Neutrophil (primary cell): ENCODE measurements around the gene TDRD7.

Source experiments
- H3K27ac ChIP-seq: fragments of 200-600 bp; sonication (generic); 2 replicates; pipeline ENCODE4 v1.5.1; 2016; ENCODE audit warnings: mild to moderate bottlenecking, moderate library complexity
- H3K27me3 ChIP-seq: fragments of 200-600 bp; sonication (generic); 2 replicates; pipeline ENCODE4 v1.6.0; 2016; ENCODE audit warnings: mild to moderate bottlenecking
- H3K36me3 ChIP-seq: fragments of 200-600 bp; sonication (generic); 2 replicates; pipeline ENCODE4 v1.5.1; 2017
- H3K4me1 ChIP-seq, 2 experiments: fragments of 200-600 bp in 1 of 2; sonication (generic) in 1 of 2; 1 replicate in 1 of 2; 2 replicates in 1 of 2; pipeline versions ENCODE4 v1.5.1 to v1.6.1; 2013 to 2016; ENCODE audit warnings: low read depth in 1 of 2, low read length in 1 of 2, mild to moderate bottlenecking in 1 of 2, moderate library complexity in 1 of 2; ENCODE audit not compliant: control insufficient read depth in 1 of 2, insufficient read depth in 1 of 2
- H3K4me3 ChIP-seq, 2 experiments: fragments of 200-600 bp in 1 of 2; sonication (generic) in 1 of 2; 1 replicate in 1 of 2; 2 replicates in 1 of 2; pipeline ENCODE4 v1.5.1; 2013 to 2016; ENCODE audit warnings: low read depth in 1 of 2, low read length in 1 of 2, mild to moderate bottlenecking in 1 of 2, moderate library complexity in 1 of 2
- H3K9me3 ChIP-seq: fragments of 200-600 bp; sonication (generic); 2 replicates; pipeline ENCODE4 v1.5.1; 2016
- TF ChIP-seq, protein P1 (sequence below): fragments of 200-600 bp; sonication (generic); IDR thresholded peaks from 2 replicates; pipeline ENCODE4 v1.5.1; 2016; ENCODE audit warnings: antibody characterized with exemption

The TDRD7 gene

DNA sequence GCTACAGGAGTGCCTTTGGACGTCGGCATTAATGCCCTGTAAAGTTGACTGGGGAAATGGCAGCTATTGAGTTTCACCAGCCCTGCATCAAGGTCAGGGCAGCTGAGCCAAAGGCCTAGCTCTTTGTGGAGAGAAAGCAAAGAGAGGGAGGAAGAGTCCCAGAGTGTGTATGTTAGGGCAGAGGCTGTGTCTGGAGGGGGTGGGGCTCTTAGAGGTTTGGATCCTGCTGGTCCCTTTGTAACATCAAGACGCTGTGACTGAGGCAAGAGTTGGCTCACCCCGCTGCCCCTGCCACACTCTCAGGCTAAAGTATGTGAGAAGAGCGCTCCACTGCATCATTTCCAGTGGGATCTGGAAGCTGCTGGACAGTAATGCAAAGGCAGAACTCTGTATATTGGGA is 123.9 kb downstream of the TDRD7 start:
- TF ChIP-seq, protein P1, sequence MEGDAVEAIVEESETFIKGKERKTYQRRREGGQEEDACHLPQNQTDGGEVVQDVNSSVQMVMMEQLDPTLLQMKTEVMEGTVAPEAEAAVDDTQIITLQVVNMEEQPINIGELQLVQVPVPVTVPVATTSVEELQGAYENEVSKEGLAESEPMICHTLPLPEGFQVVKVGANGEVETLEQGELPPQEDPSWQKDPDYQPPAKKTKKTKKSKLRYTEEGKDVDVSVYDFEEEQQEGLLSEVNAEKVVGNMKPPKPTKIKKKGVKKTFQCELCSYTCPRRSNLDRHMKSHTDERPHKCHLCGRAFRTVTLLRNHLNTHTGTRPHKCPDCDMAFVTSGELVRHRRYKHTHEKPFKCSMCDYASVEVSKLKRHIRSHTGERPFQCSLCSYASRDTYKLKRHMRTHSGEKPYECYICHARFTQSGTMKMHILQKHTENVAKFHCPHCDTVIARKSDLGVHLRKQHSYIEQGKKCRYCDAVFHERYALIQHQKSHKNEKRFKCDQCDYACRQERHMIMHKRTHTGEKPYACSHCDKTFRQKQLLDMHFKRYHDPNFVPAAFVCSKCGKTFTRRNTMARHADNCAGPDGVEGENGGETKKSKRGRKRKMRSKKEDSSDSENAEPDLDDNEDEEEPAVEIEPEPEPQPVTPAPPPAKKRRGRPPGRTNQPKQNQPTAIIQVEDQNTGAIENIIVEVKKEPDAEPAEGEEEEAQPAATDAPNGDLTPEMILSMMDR: no peak

DNA sequence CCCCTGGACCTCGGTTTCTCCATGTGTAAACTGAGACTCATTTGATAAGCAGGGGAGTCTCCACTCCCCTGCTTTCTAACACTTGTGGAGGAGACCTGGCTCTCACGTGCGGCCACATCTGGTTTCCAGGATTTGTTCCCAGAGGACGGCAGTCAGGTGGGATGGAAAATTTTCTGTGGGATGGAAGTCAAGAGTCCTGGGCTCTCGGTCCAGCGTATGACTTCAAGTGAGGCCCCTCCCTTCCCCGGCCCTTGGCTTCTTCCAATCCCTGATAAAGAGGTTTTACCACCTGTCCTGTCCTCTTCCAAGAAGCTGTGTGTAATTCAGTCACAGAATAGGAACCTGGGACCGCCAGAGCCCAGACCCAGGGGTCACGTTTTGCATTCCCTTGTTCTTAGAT is 124.6 kb downstream of the TDRD7 start:
- H3K36me3 ChIP-seq: no peaks in the 10 kb centered on the region
- H3K27me3 ChIP-seq: no peaks in the 10 kb centered on the region
- no peak overlapping the region for H3K4me3 ChIP-seq
- no peaks in the 10 kb centered on the region for H3K9me3 ChIP-seq
- H3K27ac ChIP-seq: no peak overlapping the region
- H3K4me1 ChIP-seq: no peaks in the 10 kb centered on the region
- TF ChIP-seq, protein P1: no peak

More for the DNA sequence above, 123.9 kb downstream of the TDRD7 start:
- H3K4me3 ChIP-seq: no peak overlapping the region
- no peaks in the 10 kb centered on the region for H3K9me3 ChIP-seq
- no peaks in the 10 kb centered on the region for H3K36me3 ChIP-seq
- H3K27me3 ChIP-seq: no peaks in the 10 kb centered on the region
- H3K4me1 ChIP-seq: no peaks in the 10 kb centered on the region
- no peak overlapping the region for H3K27ac ChIP-seq

DNA sequence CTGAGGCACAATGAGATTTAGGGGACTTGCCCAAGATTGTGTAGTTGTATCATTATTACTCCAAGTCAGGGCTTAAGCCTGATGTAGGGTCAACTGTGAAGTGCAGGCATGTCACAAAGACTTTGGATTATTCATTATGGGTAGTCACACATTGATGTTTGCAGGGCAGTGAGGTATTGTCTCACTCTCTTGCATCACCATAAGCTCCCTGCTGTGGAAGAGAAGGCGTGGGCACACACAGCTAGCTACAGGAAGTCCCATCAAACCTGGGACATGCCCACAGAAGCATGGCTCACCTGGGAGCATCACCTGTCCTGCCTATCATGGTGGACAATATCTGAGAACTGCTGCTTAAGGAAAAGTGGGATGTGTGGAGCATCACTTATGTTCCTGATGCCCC is 131.7 kb downstream of the TDRD7 start:
- Histone ChIP-seq H3K36me3 (no peaks in the 10 kb centered on the region), H3K4me1 (no peaks in the 10 kb centered on the region), H3K4me3 (no peak overlapping the region), H3K27me3 (no peaks in the 10 kb centered on the region), H3K27ac (no peak overlapping the region), H3K9me3 (no peaks in the 10 kb centered on the region)
- TF ChIP-seq, protein P1: no peak

DNA sequence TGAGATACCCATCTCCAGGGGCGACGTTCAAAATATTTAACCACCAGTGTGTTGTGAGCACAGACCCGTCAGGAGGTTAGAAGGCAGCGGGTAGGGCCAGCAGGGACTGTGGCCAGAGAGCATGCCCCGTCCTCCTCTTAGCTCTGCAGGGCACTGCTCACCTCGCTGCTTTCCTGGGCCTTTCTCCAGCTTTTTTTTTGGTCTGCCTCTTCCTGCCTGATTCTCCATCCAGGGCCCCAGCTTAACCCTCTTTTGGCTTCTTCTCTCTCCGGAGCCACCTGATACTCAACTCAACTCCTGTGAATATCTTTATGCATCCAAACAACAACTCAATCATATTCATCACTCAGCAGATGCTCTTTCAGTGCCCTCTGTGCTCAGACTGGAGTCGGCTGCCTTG is 133.6 kb downstream of the TDRD7 start:
- no peak overlapping the region for H3K4me3 ChIP-seq
- H3K27ac ChIP-seq: no peak overlapping the region
- H3K9me3 ChIP-seq: no peaks in the 10 kb centered on the region
- no peaks in the 10 kb centered on the region for H3K4me1 ChIP-seq
- no peaks in the 10 kb centered on the region for H3K36me3 ChIP-seq
- no peaks in the 10 kb centered on the region for H3K27me3 ChIP-seq
- TF ChIP-seq, protein P1: no peak
